HCT116 (cell line): ENCODE data around the gene AFF1. TPM values are rescaled to one million over a fixed set of nuclear protein-coding genes. Genes with fewer than 3 reads are reported as not detected.

Source experiments
- ATAC-seq: fragments of 200-7000 bp; cut with Tn5 transposase; 2 replicates; pipeline ENCODE4 v1.9.1; 2020; ENCODE audit warnings: mild to moderate bottlenecking, moderate library complexity
- BruUV-seq: library from RNA; stranded (reverse); fragments of 400-500 nt; replicated peaks from 2 replicates; lab custom pipeline; 2021; lab: Mats Ljungman, UMichigan
- CTCF ChIA-PET: fragments of 300-600 bp; sonication (Branson Sonifier 250); formaldehyde crosslinking; loops from one replicate; lab custom pipeline; 2021; ENCODE audit warnings: antibody characterized with exemption; lab: Charles Lee
- POLR2A ChIA-PET: fragments of 300-600, 350-600 bp; sonication (Branson Sonifier 250); formaldehyde crosslinking; loops from one replicate; lab custom pipeline; 2021; ENCODE audit warnings: antibody characterized with exemption; lab: Charles Lee
- RAD21 ChIA-PET, 2 experiments: fragments of 300-600 bp; sonication (Branson Sonifier 250); formaldehyde crosslinking; loops; one replicate each; lab custom pipeline; 2023; ENCODE audit warnings: low total read pairs in 2 of 2; ENCODE audit not compliant: uncharacterized antibody in 2 of 2, unreplicated experiment in 2 of 2, low non-redundant PET in 1 of 2; lab: Charles Lee
- DNase-seq: peaks from one replicate; pipeline ENCODE4 v3.0.0-alpha.2; 2010; ENCODE audit warnings: low read depth, low spot score
- H2AFZ ChIP-seq: fragments of 200-600 bp; shearing (Covaris generic), sonication (generic); 2 replicates; pipeline ENCODE4 v1.6.1; 2017; ENCODE audit warnings: low read depth, mixed run types, mixed read lengths, antibody characterized with exemption, low read length; ENCODE audit not compliant: poor library complexity, severe bottlenecking
- H3K27ac ChIP-seq: 2 replicates; pipeline ENCODE4 v1.5.1; 2012; ENCODE audit warnings: low read depth, low read length
- H3K27me3 ChIP-seq: fragments of 200-600 bp; sonication (generic); 2 replicates; pipeline ENCODE4 v1.6.1; 2016; ENCODE audit warnings: mixed run types, low read length, mixed read lengths; ENCODE audit not compliant: insufficient read depth
- H3K36me3 ChIP-seq, 2 experiments: fragments of 200-500 bp in 1 of 2; fragments of 200-600 bp in 1 of 2; sonication (Bioruptor generic) in 1 of 2; sonication (generic) in 1 of 2; 2 replicates each; pipeline versions ENCODE4 v1.5.1 to v1.6.1; 2014 to 2016; ENCODE audit warnings: low read length in 2 of 2, inconsistent platforms in 1 of 2, mixed read lengths in 1 of 2, mixed run types in 1 of 2; ENCODE audit not compliant: insufficient read depth in 2 of 2, control insufficient read depth in 1 of 2
- H3K4me1 ChIP-seq, 2 experiments: fragments of 200-600 bp in 1 of 2; sonication (generic) in 1 of 2; 2 replicates each; pipeline versions ENCODE4 v1.5.1 to v1.6.1; 2012 to 2017; ENCODE audit warnings: low read length in 2 of 2, inconsistent platforms in 1 of 2, mild to moderate bottlenecking in 1 of 2, mixed read lengths in 1 of 2, mixed run types in 1 of 2, moderate library complexity in 1 of 2; ENCODE audit not compliant: insufficient read depth in 2 of 2, control insufficient read depth in 1 of 2
- H3K4me2 ChIP-seq: fragments of 200-600 bp; sonication (generic); 2 replicates; pipeline ENCODE4 v1.6.1; 2017; ENCODE audit warnings: mixed run types, low read length, mixed read lengths
- H3K4me3 ChIP-seq, 2 experiments: fragments of 200-600 bp in 1 of 2; sonication (generic) in 1 of 2; replicated peaks in 1 of 2; 2 replicates each; pipeline ENCODE4 v1.5.1; 2011 to 2016; ENCODE audit warnings: low read length in 2 of 2, control low read depth in 1 of 2, low read depth in 1 of 2, mild to moderate bottlenecking in 1 of 2, mixed read lengths in 1 of 2, mixed run types in 1 of 2
- H3K79me2 ChIP-seq: fragments of 200-600 bp; sonication (generic); 2 replicates; pipeline ENCODE4 v1.6.1; 2017; ENCODE audit warnings: mild to moderate bottlenecking, mixed run types, low read length, moderate library complexity, mixed read lengths; ENCODE audit not compliant: insufficient read depth
- H3K9ac ChIP-seq: fragments of 200-600 bp; sonication (generic); 2 replicates; pipeline ENCODE4 v1.6.1; 2016; ENCODE audit warnings: low read length, mixed read lengths
- H3K9me2 ChIP-seq: fragments of 200-600 bp; sonication (generic), shearing (Covaris generic); 2 replicates; pipeline ENCODE4 v1.6.1; 2017; ENCODE audit warnings: mixed run types, mild to moderate bottlenecking, moderate library complexity; ENCODE audit not compliant: insufficient read depth
- H3K9me3 ChIP-seq, 2 experiments: fragments of 200-500 bp in 1 of 2; fragments of 200-600 bp in 1 of 2; sonication (Bioruptor generic) in 1 of 2; sonication (generic) in 1 of 2; 2 replicates each; pipeline ENCODE4 v1.6.1; 2014 to 2017; ENCODE audit warnings: low read length in 2 of 2, mixed read lengths in 2 of 2, inconsistent platforms in 1 of 2, low read depth in 1 of 2, mild to moderate bottlenecking in 1 of 2, mixed run types in 1 of 2, moderate library complexity in 1 of 2; ENCODE audit not compliant: control insufficient read depth in 1 of 2, insufficient read depth in 1 of 2
- H4K20me1 ChIP-seq: fragments of 200-600 bp; sonication (generic), shearing (Covaris generic); 2 replicates; pipeline ENCODE4 v1.6.1; 2017; ENCODE audit warnings: mixed run types, mild to moderate bottlenecking, moderate library complexity; ENCODE audit not compliant: insufficient read depth
- CTCF ChIP-seq, 3 experiments: fragments of 200-600 bp in 1 of 3; sonication (generic) in 1 of 3; IDR thresholded peaks in 2 of 3; conservative IDR thresholded peaks in 1 of 3; 2 replicates each; pipeline ENCODE4 v1.5.1; 2012 to 2017; ENCODE audit warnings: low read depth in 2 of 3, low read length in 2 of 3, antibody characterized with exemption in 1 of 3, borderline replicate concordance in 1 of 3, control low read depth in 1 of 3, mild to moderate bottlenecking in 1 of 3, mixed read lengths in 1 of 3, mixed run types in 1 of 3, moderate library complexity in 1 of 3; ENCODE audit not compliant: insufficient read depth in 1 of 3
- MAX ChIP-seq: IDR thresholded peaks from 2 replicates; pipeline ENCODE4 v1.6.1; 2012
- RAD21 ChIP-seq: IDR thresholded peaks from 2 replicates; pipeline ENCODE4 v1.6.1; 2012; ENCODE audit warnings: low read depth, mild to moderate bottlenecking
- REST ChIP-seq: IDR thresholded peaks from 2 replicates; pipeline ENCODE4 v1.6.1; 2012; ENCODE audit warnings: low read depth
- SP1 ChIP-seq: IDR thresholded peaks from 2 replicates; pipeline ENCODE4 v1.6.1; 2012; ENCODE audit warnings: low read depth
- SRF ChIP-seq: IDR thresholded peaks from 2 replicates; pipeline ENCODE4 v1.6.1; 2012; ENCODE audit warnings: low read depth
- ZFX ChIP-seq: fragments of 450-650 bp; IDR thresholded peaks from 2 replicates; pipeline ENCODE4 v1.6.1; 2017
- intact Hi-C: fragments of 100-400 bp; cut with micrococcal nuclease; formaldehyde crosslinking; loops from 2 replicates; pipeline ENCODE4 v1.10.0; 2022
- total RNA-seq: library from RNA; stranded (reverse); gene quantifications from one replicate; pipeline ENCODE4 v1.2.1, GENCODE V29; 2021; ENCODE audit not compliant: unreplicated experiment

Gene AFF1
- total RNA-seq, 1 experiment from 2014 or later, result 43.1 TPM

GRCh38 chr4:87130985-87131703, 196.3 kb downstream of the AFF1 start:
- H3K27ac ChIP-seq, result no peak overlapping the region
- BruUV-seq, result no TSS peak
- H3K36me3 ChIP-seq, result peaks cover 0 to 2% of the 10 kb centered on the region in 2 experiments; a peak in 1 of 4 replicates
- RAD21 ChIA-PET, result no interaction called here
- no peaks in the 10 kb centered on the region for H3K4me1 ChIP-seq
- no peak overlapping the region for H2AFZ ChIP-seq
- no peaks in the 10 kb centered on the region for H3K9me2 ChIP-seq
- H3K4me2 ChIP-seq, result no peak overlapping the region
- no peaks in the 10 kb centered on the region for H3K27me3 ChIP-seq
- H3K9me3 ChIP-seq, result no peaks in the 10 kb centered on the region
- CTCF ChIA-PET, result no interaction called here
- no peaks in the 10 kb centered on the region for H3K79me2 ChIP-seq
- H3K9ac ChIP-seq, result no peak overlapping the region
- ATAC-seq (no peak), DNase-seq (no peak)
- no peaks in the 10 kb centered on the region for H4K20me1 ChIP-seq
- H3K4me3 ChIP-seq, result no peak overlapping the region
- POLR2A ChIA-PET, result no interaction called here
- intact Hi-C loops, result no loop called here
- no peak for TF ChIP-seq RAD21
- TF ChIP-seq SP1, result no peak
- TF ChIP-seq MAX, result no peak
- no peak for TF ChIP-seq REST

- RAD21 ChIA-PET, result no interaction called here
- TF ChIP-seq ZFX, result no peak
- TF ChIP-seq SRF, result no peak
- TF ChIP-seq MAX, result no peak
- no peak for TF ChIP-seq CTCF (IDR thresholded peaks at IDR 0.05 in 2 of 3, conservative IDR thresholded peaks at IDR 0.05 in 1 of 3; ENCODE audit: borderline replicate concordance in 1 of 3, insufficient read depth in 1 of 3, low read depth in 2 of 3, low read length in 2 of 3)
- no peaks in the 10 kb centered on the region for H3K9me3 ChIP-seq
- no peak overlapping the region for H2AFZ ChIP-seq
- no peaks in the 10 kb centered on the region for H3K4me1 ChIP-seq
- H3K27me3 ChIP-seq, result no peaks in the 10 kb centered on the region
- no peaks in the 10 kb centered on the region for H3K9me2 ChIP-seq
- CTCF ChIA-PET, result no interaction called here
- DNase-seq, result no peak
- H3K4me2 ChIP-seq, result no peak overlapping the region
- no peak overlapping the region for H3K27ac ChIP-seq
- intact Hi-C loops, result no loop called here
- H3K9ac ChIP-seq, result no peak overlapping the region
- no peak for ATAC-seq
- no peak overlapping the region for H3K4me3 ChIP-seq
- no TSS peak for BruUV-seq
- peaks cover 0 to 2% of the 10 kb centered on the region in 2 experiments; a peak in 1 of 4 replicates for H3K36me3 ChIP-seq
- POLR2A ChIA-PET, result no interaction called here
- H4K20me1 ChIP-seq, result no peaks in the 10 kb centered on the region
- H3K79me2 ChIP-seq, result no peaks in the 10 kb centered on the region
These were observed 197.2 kb downstream of the AFF1 start for GRCh38 chr4:87132035-87132434.
